Measurements from ENCODE around the gene ZNF746.

ZNF746 gene

GRCh38 chr7:149547126-149547525 lies 49.5 kb upstream of the ZNF746 start (continued):
- TF ChIP-seq, protein P1, sequence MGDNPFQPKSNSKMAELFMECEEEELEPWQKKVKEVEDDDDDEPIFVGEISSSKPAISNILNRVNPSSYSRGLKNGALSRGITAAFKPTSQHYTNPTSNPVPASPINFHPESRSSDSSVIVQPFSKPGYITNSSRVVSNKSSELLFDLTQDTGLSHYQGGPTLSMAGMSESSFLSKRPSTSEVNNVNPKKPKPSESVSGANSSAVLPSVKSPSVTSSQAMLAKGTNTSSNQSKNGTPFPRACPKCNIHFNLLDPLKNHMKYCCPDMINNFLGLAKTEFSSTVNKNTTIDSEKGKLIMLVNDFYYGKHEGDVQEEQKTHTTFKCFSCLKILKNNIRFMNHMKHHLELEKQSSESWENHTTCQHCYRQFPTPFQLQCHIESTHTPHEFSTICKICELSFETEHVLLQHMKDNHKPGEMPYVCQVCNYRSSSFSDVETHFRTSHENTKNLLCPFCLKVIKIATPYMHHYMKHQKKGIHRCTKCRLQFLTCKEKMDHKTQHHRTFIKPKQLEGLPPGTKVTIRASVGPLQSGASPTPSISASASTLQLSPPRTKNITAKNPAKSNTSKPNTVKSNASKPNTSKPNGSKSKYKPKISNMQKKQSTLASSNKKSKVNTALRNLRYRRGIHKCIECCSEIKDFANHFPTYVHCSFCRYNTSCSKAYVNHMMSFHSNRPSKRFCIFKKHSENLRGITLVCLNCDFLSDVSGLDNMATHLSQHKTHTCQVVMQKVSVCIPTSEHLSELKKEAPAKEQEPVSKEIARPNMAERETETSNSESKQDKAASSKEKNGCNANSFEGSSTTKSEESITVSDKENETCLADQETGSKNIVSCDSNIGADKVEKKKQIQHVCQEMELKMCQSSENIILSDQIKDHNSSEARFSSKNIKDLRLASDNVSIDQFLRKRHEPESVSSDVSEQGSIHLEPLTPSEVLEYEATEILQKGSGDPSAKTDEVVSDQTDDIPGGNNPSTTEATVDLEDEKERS (tag by site-specific recombination; IDR thresholded peaks at IDR 0.05): no peak
- TF ChIP-seq ZNF416 (tag by site-specific recombination; IDR thresholded peaks at IDR 0.05): no peak
- TF ChIP-seq, protein P2, sequence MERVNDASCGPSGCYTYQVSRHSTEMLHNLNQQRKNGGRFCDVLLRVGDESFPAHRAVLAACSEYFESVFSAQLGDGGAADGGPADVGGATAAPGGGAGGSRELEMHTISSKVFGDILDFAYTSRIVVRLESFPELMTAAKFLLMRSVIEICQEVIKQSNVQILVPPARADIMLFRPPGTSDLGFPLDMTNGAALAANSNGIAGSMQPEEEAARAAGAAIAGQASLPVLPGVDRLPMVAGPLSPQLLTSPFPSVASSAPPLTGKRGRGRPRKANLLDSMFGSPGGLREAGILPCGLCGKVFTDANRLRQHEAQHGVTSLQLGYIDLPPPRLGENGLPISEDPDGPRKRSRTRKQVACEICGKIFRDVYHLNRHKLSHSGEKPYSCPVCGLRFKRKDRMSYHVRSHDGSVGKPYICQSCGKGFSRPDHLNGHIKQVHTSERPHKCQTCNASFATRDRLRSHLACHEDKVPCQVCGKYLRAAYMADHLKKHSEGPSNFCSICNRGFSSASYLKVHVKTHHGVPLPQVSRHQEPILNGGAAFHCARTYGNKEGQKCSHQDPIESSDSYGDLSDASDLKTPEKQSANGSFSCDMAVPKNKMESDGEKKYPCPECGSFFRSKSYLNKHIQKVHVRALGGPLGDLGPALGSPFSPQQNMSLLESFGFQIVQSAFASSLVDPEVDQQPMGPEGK (tag by site-specific recombination; IDR thresholded peaks at IDR 0.05): no peak
- no peak for TF ChIP-seq ZNF555 (tag by site-specific recombination; conservative IDR thresholded peaks at IDR 0.05)
- no peak for TF ChIP-seq OSR2 (tag by site-specific recombination; IDR thresholded peaks at IDR 0.05)
- TF ChIP-seq ZNF354C (tag by site-specific recombination; IDR thresholded peaks at IDR 0.05; ENCODE audit: borderline replicate concordance, low read depth): no peak
- no peak for TF ChIP-seq ZBTB49 (tag by site-specific recombination; IDR thresholded peaks at IDR 0.05; ENCODE audit: low read depth)
- TF ChIP-seq, protein P3, sequence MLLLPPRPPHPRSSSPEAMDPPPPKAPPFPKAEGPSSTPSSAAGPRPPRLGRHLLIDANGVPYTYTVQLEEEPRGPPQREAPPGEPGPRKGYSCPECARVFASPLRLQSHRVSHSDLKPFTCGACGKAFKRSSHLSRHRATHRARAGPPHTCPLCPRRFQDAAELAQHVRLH (tag by site-specific recombination; IDR thresholded peaks at IDR 0.05): no peak
- TF ChIP-seq WT1 (tag by site-specific recombination; IDR thresholded peaks at IDR 0.05): no peak
- TF ChIP-seq KLF8 (tag by site-specific recombination; IDR thresholded peaks at IDR 0.05): no peak
- TF ChIP-seq MEIS1 (CRISPR knock-in tag; IDR thresholded peaks at IDR 0.05; ENCODE audit: borderline replicate concordance): no peak
- no peak for TF ChIP-seq ZNF248 (tag by site-specific recombination; IDR thresholded peaks at IDR 0.05)
- no peak for TF ChIP-seq ZNF776 (tag by site-specific recombination; IDR thresholded peaks at IDR 0.05; ENCODE audit: borderline replicate concordance)
- TF ChIP-seq ZNF488 (tag by site-specific recombination; IDR thresholded peaks at IDR 0.05): no peak
- TF ChIP-seq ZNF677 (tag by site-specific recombination; IDR thresholded peaks at IDR 0.05): no peak

- Histone ChIP-seq H3K9me3 (ENCODE audit: control insufficient read depth, insufficient read depth, low read depth, low read length) (no peaks in the 10 kb centered on the region), H3K4me3 (ENCODE audit: low read depth, low read length) (no peak overlapping the region), H3K27ac (ENCODE audit: extremely low read depth, low read depth, low read length) (no peak overlapping the region), H3K36me3 (ENCODE audit: control insufficient read depth in 2 of 2, insufficient read depth in 1 of 2, low read length in 2 of 2) (peaks cover 2 to 53% of the 10 kb centered on the region in 2 experiments; a peak in 2 of 3 replicates), H3K4me1 (ENCODE audit: control insufficient read depth, insufficient read depth, low read length) (no peaks in the 10 kb centered on the region)
- POLR2A ChIA-PET: no interaction called here
- CTCF ChIA-PET: no interaction called here
- TF ChIP-seq ZNF704 (tag by site-specific recombination; IDR thresholded peaks at IDR 0.05): no peak
- no peak for TF ChIP-seq ZNF654 (tag by site-specific recombination; IDR thresholded peaks at IDR 0.05; ENCODE audit: low read depth)
- no peak for TF ChIP-seq ZNF555 (tag by site-specific recombination; conservative IDR thresholded peaks at IDR 0.05)
- no peak for TF ChIP-seq ZBTB21 (tag by site-specific recombination; IDR thresholded peaks at IDR 0.05)
- no peak for TF ChIP-seq CTCF (tag by site-specific recombination; IDR thresholded peaks at IDR 0.05)
- no peak for TF ChIP-seq SP7 (tag by site-specific recombination; IDR thresholded peaks at IDR 0.05)
- no peak for TF ChIP-seq ZNF621 (tag by site-specific recombination; IDR thresholded peaks at IDR 0.05)
- no peak for TF ChIP-seq ZNF350 (tag by site-specific recombination; IDR thresholded peaks at IDR 0.05)
- no peak for TF ChIP-seq ZXDB (tag by site-specific recombination; IDR thresholded peaks at IDR 0.05)
- no peak for TF ChIP-seq ZNF292 (tag by site-specific recombination; IDR thresholded peaks at IDR 0.05; ENCODE audit: borderline replicate concordance, low read depth)
- no peak for TF ChIP-seq ZNF529 (tag by site-specific recombination; IDR thresholded peaks at IDR 0.05; ENCODE audit: insufficient replicate concordance)
- no peak for TF ChIP-seq ZSCAN30 (tag by site-specific recombination; IDR thresholded peaks at IDR 0.05)
- no peak for TF ChIP-seq ZNF239 (tag by site-specific recombination; IDR thresholded peaks at IDR 0.05)
These were observed 48.7 kb upstream of the ZNF746 start for GRCh38 chr7:149546331-149546730.
